SK-N-SH (cell line): ENCODE results near the gene KCNG1. TPM values are rescaled to one million over a fixed set of nuclear protein-coding genes. Genes with fewer than 3 reads are reported as not detected.

Source experiments
- CTCF ChIA-PET: fragments of 300-600, 350-600 bp; formaldehyde crosslinking; extraction: SDS; loops from one replicate; lab custom pipeline; 2021; lab: Yijun Ruan, JAX
- POLR2A ChIA-PET: fragments of 350-600 bp; sonication (Branson Sonifier 250); formaldehyde crosslinking; extraction: SDS; loops from one replicate; lab custom pipeline; 2020; ENCODE audit warnings: antibody characterized with exemption, inconsistent platforms; lab: Yijun Ruan, JAX
- DNase-seq: peaks from one replicate; pipeline ENCODE4 v3.0.0; 2012
- H2AFZ ChIP-seq: fragments of 200-600 bp; sonication (generic); 2 replicates; pipeline ENCODE4 v1.8.1; 2016; ENCODE audit warnings: antibody characterized with exemption, mild to moderate bottlenecking, low read depth
- H3F3A ChIP-seq: fragments of 200-600 bp; sonication (generic); replicated peaks from 2 replicates; pipeline ENCODE3; 2016; ENCODE audit warnings: antibody characterized with exemption, mild to moderate bottlenecking; ENCODE audit not compliant: insufficient read depth
- H3K27ac ChIP-seq, 2 experiments: fragments of 200-500 bp in 1 of 2; fragments of 200-600 bp in 1 of 2; sonication (Bioruptor generic) in 1 of 2; sonication (generic), shearing (Covaris generic) in 1 of 2; 2 replicates each; pipeline versions ENCODE4 v1.5.1 to v1.6.1; 2014 to 2016; ENCODE audit warnings: low read depth in 2 of 2, inconsistent platforms in 1 of 2, low read length in 1 of 2, mild to moderate bottlenecking in 1 of 2, mixed read lengths in 1 of 2
- H3K27me3 ChIP-seq: fragments of 200-600 bp; sonication (generic), shearing (Covaris generic); 2 replicates; pipeline ENCODE4 v1.6.1; 2016; ENCODE audit warnings: mixed run types; ENCODE audit not compliant: insufficient read depth
- H3K36me3 ChIP-seq, 2 experiments: fragments of 200-500 bp in 1 of 2; fragments of 200-600 bp in 1 of 2; sonication (Bioruptor generic) in 1 of 2; sonication (generic) in 1 of 2; replicated peaks in 1 of 2; 2 replicates each; pipeline versions ENCODE3 to v1.5.1; 2014 to 2016; ENCODE audit warnings: low read length in 1 of 2, mild to moderate bottlenecking in 1 of 2; ENCODE audit not compliant: insufficient read depth in 2 of 2, control insufficient read depth in 1 of 2
- H3K4me1 ChIP-seq, 2 experiments: fragments of 200-500 bp in 1 of 2; fragments of 200-600 bp in 1 of 2; sonication (Bioruptor generic) in 1 of 2; sonication (generic), shearing (Covaris generic) in 1 of 2; 2 replicates each; pipeline versions ENCODE4 v1.5.1 to v1.6.1; 2014 to 2016; ENCODE audit warnings: low read depth in 1 of 2, low read length in 1 of 2, mixed run types in 1 of 2; ENCODE audit not compliant: insufficient read depth in 2 of 2, control insufficient read depth in 1 of 2
- H3K4me2 ChIP-seq: fragments of 200-600 bp; sonication (generic), shearing (Covaris generic); 2 replicates; pipeline ENCODE4 v1.6.1; 2017; ENCODE audit warnings: mixed run types
- H3K4me3 ChIP-seq, 2 experiments: fragments of 200-500 bp in 1 of 2; fragments of 200-600 bp in 1 of 2; sonication (Bioruptor generic) in 1 of 2; sonication (generic), shearing (Covaris generic) in 1 of 2; 2 replicates each; pipeline versions ENCODE4 v1.5.1 to v1.8.1; 2014 to 2016; ENCODE audit warnings: low read depth in 2 of 2, inconsistent platforms in 1 of 2, low read length in 1 of 2, mild to moderate bottlenecking in 1 of 2, mixed read lengths in 1 of 2, moderate library complexity in 1 of 2
- H3K79me2 ChIP-seq: fragments of 200-600 bp; sonication (generic); 2 replicates; pipeline ENCODE4 v1.8.1; 2017; ENCODE audit warnings: mild to moderate bottlenecking; ENCODE audit not compliant: insufficient read depth
- H3K9ac ChIP-seq: fragments of 200-600 bp; sonication (generic); 2 replicates; pipeline ENCODE4 v1.6.1; 2017; ENCODE audit warnings: mixed run types
- H3K9me2 ChIP-seq: fragments of 200-600 bp; sonication (generic); 2 replicates; pipeline ENCODE4 v1.6.1; 2017; ENCODE audit warnings: mixed run types
- H3K9me3 ChIP-seq: fragments of 200-600 bp; sonication (generic); 2 replicates; pipeline ENCODE4 v1.6.1; 2017; ENCODE audit warnings: mixed run types, mild to moderate bottlenecking, moderate library complexity
- H4K20me1 ChIP-seq: fragments of 200-600 bp; sonication (generic); 2 replicates; pipeline ENCODE4 v1.6.1; 2017; ENCODE audit warnings: mild to moderate bottlenecking, mixed run types; ENCODE audit not compliant: insufficient read depth
- EP300 ChIP-seq, 2 experiments: IDR thresholded peaks; 2 replicates each; pipeline versions ENCODE4 v1.4.0 to v1.6.1; 2012; ENCODE audit warnings: borderline replicate concordance in 1 of 2, low read depth in 1 of 2, low read length in 1 of 2
- EZH2phosphoT487 ChIP-seq: fragments of 200-600 bp; sonication (generic); IDR thresholded peaks from 2 replicates; pipeline ENCODE4 v1.6.1; 2017; ENCODE audit warnings: low read depth, mixed run types, mild to moderate bottlenecking, antibody characterized with exemption, moderate library complexity, borderline replicate concordance
- FOSL2 ChIP-seq: IDR thresholded peaks from 2 replicates; pipeline ENCODE4 v1.4.0; 2012; ENCODE audit warnings: low read depth, mild to moderate bottlenecking, moderate library complexity, borderline replicate concordance
- FOXJ3 ChIP-seq: sonication (generic); formaldehyde crosslinking; IDR thresholded peaks from 2 replicates; pipeline ENCODE4 v1.5.1; 2020; ENCODE audit warnings: mild to moderate bottlenecking, missing genetic modification reagents
- GABPA ChIP-seq: IDR thresholded peaks from 2 replicates; pipeline ENCODE4 v1.4.0; 2012; ENCODE audit warnings: low read depth, mild to moderate bottlenecking
- GATA2 ChIP-seq: sonication (generic); formaldehyde crosslinking; IDR thresholded peaks from 2 replicates; pipeline ENCODE4 v1.5.0; 2020; ENCODE audit warnings: mild to moderate bottlenecking, missing genetic modification reagents
- MAX ChIP-seq: IDR thresholded peaks from 2 replicates; pipeline ENCODE4 v1.4.0; 2012; ENCODE audit warnings: low read depth
- MEF2A ChIP-seq: IDR thresholded peaks from 2 replicates; pipeline ENCODE4 v1.4.0; 2012; ENCODE audit warnings: low read depth, borderline replicate concordance
- NFIC ChIP-seq: IDR thresholded peaks from 2 replicates; pipeline ENCODE4 v1.4.0; 2012; ENCODE audit warnings: borderline replicate concordance
- POLR2AphosphoS5 ChIP-seq: IDR thresholded peaks from 2 replicates; pipeline ENCODE4 v1.6.1; 2012; ENCODE audit warnings: low read depth, low read length
- RCOR1 ChIP-seq: fragments of 150-350 bp; IDR thresholded peaks from 2 replicates; pipeline ENCODE4 v1.6.1; 2017; ENCODE audit warnings: antibody characterized with exemption, low read length
- RXRA ChIP-seq: IDR thresholded peaks from 2 replicates; pipeline ENCODE4 v1.4.0; 2012; ENCODE audit warnings: low read depth, mild to moderate bottlenecking, borderline replicate concordance
- SIN3A ChIP-seq: IDR thresholded peaks from 2 replicates; pipeline ENCODE4 v1.6.1; 2012; ENCODE audit warnings: low read depth, mild to moderate bottlenecking, low read length, moderate library complexity, borderline replicate concordance
- SMC3 ChIP-seq: IDR thresholded peaks from 2 replicates; pipeline ENCODE4 v1.6.1; 2012; ENCODE audit warnings: low read depth, low read length, improper control_type of control experiment
- TAF1 ChIP-seq: IDR thresholded peaks from 2 replicates; pipeline ENCODE4 v1.6.1; 2012; ENCODE audit warnings: low read depth, mild to moderate bottlenecking, low read length, moderate library complexity, borderline replicate concordance
- YY1 ChIP-seq: IDR thresholded peaks from 2 replicates; pipeline ENCODE4 v1.4.0; 2012; ENCODE audit warnings: low read depth, mild to moderate bottlenecking
- whole genome bisulfite sequencing: methylation state at CpG from one replicate; pipeline ENCODE4 v1.1.6; 2017; ENCODE audit warnings: low lambda C conversion rate; 5-methylcytosine and 5-hydroxymethylcytosine counted together
- polyA plus RNA-seq, 3 experiments: library from polyadenylated mRNA; depleted of rRNA; stranded (reverse); fragments of >200 nt; gene quantifications; 2 replicates each; pipeline ENCODE4 v1.2.3, GENCODE V29; 2012
- TF ChIP-seq, protein P1 (sequence below): IDR thresholded peaks from 2 replicates; pipeline ENCODE4 v1.4.0; 2012; ENCODE audit warnings: low read depth, borderline replicate concordance
- TF ChIP-seq, protein P2 (sequence below): IDR thresholded peaks from 2 replicates; pipeline ENCODE4 v1.4.0; 2012; ENCODE audit warnings: low read depth, borderline replicate concordance
- TF ChIP-seq, protein P3 (sequence below): IDR thresholded peaks from 2 replicates; pipeline ENCODE4 v1.6.1; 2012; ENCODE audit warnings: mild to moderate bottlenecking, low read depth, low read length, moderate library complexity
- TF ChIP-seq, protein P4 (sequence below): fragments of 150-350 bp; IDR thresholded peaks from 2 replicates; pipeline ENCODE4 v1.6.1; 2017; ENCODE audit warnings: antibody characterized with exemption, low read length, low read depth, borderline replicate concordance

Gene KCNG1
- polyA plus RNA-seq, 1 of the 3 experiments (the other 2 are of a cell fraction) = 13.8 TPM

GRCh38 chr20:51036827-51037531, 14.1 kb upstream of the KCNG1 start:
- Histone ChIP-seq H4K20me1 (no peaks in the 10 kb centered on the region), H3K9me2 (no peaks in the 10 kb centered on the region), H3K27ac (no peak overlapping the region), H3K4me2 (no peak overlapping the region), H3K9me3 (no peaks in the 10 kb centered on the region), H2AFZ (peak overlapping the region; percentile 32; the same call in 1 of the 2 replicates), H3K36me3 (no peaks in the 10 kb centered on the region), H3K27me3 (no peaks in the 10 kb centered on the region), H3K79me2 (no peaks in the 10 kb centered on the region), H3K4me3 (no peak overlapping the region), H3K4me1 (peaks cover 0 to 18% of the 10 kb centered on the region in 2 experiments; a peak in 1 of 4 replicates), H3F3A (peaks cover 5% of the 10 kb centered on the region), H3K9ac (no peak overlapping the region)
- no peak for DNase-seq
- CTCF ChIA-PET = interaction anchor here (1.1 to 1.5 kb wide), 3 partner anchors 8 to 56 kb away, joined by 3 to 6 read pairs (median 3); no protein-coding TSS in a partner anchor
- TF ChIP-seq, protein P1, sequence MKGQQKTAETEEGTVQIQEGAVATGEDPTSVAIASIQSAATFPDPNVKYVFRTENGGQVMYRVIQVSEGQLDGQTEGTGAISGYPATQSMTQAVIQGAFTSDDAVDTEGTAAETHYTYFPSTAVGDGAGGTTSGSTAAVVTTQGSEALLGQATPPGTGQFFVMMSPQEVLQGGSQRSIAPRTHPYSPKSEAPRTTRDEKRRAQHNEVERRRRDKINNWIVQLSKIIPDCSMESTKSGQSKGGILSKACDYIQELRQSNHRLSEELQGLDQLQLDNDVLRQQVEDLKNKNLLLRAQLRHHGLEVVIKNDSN = no peak
- TF ChIP-seq POLR2AphosphoS5 (no peak), GABPA (no peak), SMC3 (no peak), MEF2A (no peak), RCOR1 (no peak), SIN3A (no peak), FOXJ3 (CRISPR knock-in tag) (no peak), MAX (no peak), YY1 (no peak), FOSL2 (no peak), NFIC (no peak), EP300 (IDR thresholded peaks at IDR 0.05; ENCODE audit: borderline replicate concordance in 1 of 2, low read depth in 1 of 2, low read length in 1 of 2) (no peak), EZH2phosphoT487 (no peak), GATA2 (CRISPR knock-in tag) (no peak), RXRA (no peak), TAF1 (no peak)
- TF ChIP-seq, protein P2, sequence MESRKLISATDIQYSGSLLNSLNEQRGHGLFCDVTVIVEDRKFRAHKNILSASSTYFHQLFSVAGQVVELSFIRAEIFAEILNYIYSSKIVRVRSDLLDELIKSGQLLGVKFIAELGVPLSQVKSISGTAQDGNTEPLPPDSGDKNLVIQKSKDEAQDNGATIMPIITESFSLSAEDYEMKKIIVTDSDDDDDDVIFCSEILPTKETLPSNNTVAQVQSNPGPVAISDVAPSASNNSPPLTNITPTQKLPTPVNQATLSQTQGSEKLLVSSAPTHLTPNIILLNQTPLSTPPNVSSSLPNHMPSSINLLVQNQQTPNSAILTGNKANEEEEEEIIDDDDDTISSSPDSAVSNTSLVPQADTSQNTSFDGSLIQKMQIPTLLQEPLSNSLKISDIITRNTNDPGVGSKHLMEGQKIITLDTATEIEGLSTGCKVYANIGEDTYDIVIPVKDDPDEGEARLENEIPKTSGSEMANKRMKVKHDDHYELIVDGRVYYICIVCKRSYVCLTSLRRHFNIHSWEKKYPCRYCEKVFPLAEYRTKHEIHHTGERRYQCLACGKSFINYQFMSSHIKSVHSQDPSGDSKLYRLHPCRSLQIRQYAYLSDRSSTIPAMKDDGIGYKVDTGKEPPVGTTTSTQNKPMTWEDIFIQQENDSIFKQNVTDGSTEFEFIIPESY = no peak
- TF ChIP-seq, protein P3, sequence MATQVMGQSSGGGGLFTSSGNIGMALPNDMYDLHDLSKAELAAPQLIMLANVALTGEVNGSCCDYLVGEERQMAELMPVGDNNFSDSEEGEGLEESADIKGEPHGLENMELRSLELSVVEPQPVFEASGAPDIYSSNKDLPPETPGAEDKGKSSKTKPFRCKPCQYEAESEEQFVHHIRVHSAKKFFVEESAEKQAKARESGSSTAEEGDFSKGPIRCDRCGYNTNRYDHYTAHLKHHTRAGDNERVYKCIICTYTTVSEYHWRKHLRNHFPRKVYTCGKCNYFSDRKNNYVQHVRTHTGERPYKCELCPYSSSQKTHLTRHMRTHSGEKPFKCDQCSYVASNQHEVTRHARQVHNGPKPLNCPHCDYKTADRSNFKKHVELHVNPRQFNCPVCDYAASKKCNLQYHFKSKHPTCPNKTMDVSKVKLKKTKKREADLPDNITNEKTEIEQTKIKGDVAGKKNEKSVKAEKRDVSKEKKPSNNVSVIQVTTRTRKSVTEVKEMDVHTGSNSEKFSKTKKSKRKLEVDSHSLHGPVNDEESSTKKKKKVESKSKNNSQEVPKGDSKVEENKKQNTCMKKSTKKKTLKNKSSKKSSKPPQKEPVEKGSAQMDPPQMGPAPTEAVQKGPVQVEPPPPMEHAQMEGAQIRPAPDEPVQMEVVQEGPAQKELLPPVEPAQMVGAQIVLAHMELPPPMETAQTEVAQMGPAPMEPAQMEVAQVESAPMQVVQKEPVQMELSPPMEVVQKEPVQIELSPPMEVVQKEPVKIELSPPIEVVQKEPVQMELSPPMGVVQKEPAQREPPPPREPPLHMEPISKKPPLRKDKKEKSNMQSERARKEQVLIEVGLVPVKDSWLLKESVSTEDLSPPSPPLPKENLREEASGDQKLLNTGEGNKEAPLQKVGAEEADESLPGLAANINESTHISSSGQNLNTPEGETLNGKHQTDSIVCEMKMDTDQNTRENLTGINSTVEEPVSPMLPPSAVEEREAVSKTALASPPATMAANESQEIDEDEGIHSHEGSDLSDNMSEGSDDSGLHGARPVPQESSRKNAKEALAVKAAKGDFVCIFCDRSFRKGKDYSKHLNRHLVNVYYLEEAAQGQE = no peak
- TF ChIP-seq, protein P4, sequence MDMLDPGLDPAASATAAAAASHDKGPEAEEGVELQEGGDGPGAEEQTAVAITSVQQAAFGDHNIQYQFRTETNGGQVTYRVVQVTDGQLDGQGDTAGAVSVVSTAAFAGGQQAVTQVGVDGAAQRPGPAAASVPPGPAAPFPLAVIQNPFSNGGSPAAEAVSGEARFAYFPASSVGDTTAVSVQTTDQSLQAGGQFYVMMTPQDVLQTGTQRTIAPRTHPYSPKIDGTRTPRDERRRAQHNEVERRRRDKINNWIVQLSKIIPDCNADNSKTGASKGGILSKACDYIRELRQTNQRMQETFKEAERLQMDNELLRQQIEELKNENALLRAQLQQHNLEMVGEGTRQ = no peak
- POLR2A ChIA-PET = no interaction called here
- WGBS = 77% methylated on average over 7 of the region's 7 CpGs
